NCI-H187 (cell line): Measurements from ENCODE around the gene CTRL.

Experiments used
- DNase-seq, 2 experiments: peaks; one replicate each; lab custom pipeline; 2025; lab: John Stamatoyannopoulos, UW

The CTRL gene

DNA sequence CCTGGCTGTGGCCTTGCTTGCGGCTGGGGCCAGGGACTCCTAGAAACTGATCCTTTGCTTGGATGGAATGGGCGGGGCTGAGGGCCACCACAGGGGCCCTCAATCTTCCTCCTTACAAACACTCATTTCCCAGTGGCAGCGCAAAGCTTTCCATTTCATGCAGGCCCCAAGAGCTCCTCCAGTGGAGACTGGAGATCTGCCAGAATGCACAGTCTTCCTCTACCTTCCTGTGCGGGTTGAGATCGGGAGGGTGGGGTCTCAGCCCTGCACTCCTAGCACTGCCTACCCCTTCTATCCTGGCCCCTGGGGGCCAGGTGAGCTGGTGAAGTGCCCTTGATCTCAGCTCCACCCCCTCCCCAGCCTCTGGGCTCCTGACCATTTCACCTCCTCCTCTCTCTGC, 45.3 kb downstream of the CTRL start:
- peak; percentile 25 to 48 for DNase-seq

- DNase-seq = no peak
Measured at GRCh38 chr16:67885976-67886375, 45.7 kb downstream of the CTRL start.

- no peak for DNase-seq
Measured at GRCh38 chr16:67885545-67885944, 46.1 kb downstream of the CTRL start.

DNA sequence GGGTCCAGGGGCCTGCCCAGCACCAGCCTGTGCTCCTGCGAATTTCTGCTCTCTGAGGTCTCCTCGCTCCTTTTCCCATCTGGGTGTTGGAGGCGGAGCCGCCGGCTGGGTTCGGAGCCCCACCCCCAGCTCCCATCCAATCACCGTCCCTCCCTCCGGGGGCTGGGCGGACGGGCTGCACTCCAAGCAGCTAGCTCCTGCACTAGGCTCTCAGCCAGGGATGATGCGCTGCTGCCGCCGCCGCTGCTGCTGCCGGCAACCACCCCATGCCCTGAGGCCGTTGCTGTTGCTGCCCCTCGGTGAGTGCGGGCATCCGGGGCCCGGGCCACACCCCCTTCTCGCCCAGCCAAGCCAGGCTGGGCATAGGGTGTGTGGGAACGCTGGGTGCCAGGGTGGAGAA, 47.0 kb downstream of the CTRL start, which contains the start of gene NRN1L:
NRN1L (plus strand) TSS at position 202 of the 400 bp plus-strand sequence; CDS start at position 221, 19 bp downstream.
- DNase-seq = peak; percentile 32 to 70

DNA sequence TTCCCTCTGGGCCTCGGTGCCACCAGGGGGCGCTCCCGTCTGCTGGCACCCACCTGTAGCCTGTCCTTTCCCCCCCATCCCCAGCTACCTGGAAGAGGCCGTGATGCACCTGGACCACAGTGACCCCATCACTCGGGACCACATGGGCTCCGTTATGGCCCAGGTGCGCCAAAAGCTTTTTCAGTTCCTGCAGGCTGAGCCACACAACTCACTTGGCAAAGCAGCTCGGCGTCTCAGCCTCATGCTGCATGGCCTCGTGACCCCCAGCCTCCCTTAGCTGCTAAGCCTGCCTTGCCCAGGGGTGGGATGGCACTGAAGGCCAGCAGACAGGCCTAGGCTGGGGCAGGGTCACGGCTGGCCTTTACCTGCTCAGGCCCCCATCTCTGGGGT, 47.8 kb downstream of the CTRL start:
- no peak for DNase-seq

DNA sequence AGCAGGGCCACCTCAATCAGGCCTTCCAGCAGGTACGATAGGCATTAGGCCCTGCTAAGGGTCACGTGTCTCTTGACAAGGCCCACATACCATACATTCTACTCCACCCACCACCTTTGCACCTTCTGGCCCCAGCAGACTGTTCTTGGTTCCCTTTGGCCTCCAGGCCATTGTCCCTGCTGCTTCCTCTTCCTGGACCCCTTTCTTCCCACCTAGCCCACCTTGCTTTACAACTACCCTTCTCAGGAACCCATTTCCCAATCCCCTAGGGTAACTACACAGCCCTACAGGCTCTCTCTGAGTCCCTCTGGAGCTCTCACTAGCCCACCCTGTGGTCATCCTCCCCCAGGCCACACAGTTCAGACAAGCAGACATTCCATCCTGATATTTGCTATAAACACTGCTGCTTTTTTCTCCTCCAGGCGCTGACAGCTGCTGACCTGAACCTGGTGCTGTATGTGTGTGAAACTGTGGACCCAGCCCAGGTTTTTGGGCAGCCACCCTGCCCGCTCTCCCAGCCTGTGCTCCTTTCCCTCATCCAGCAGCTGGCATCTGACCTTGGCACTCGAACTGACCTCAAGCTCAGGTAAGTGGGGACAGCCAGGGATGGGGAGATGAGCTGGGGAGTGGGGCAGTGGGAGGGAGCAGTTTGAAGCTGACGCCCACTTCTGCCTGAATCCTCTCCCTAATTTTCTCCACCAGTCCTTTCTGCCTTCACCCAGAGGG, 48.4 kb downstream of the CTRL start:
- DNase-seq = no peak

GRCh38 chr16:67882374-67883145, 49.1 kb downstream of the CTRL start:
- DNase-seq = no peak

- DNase-seq = no peak
Measured at GRCh38 chr16:67881621-67882161, 50.0 kb downstream of the CTRL start.

DNA sequence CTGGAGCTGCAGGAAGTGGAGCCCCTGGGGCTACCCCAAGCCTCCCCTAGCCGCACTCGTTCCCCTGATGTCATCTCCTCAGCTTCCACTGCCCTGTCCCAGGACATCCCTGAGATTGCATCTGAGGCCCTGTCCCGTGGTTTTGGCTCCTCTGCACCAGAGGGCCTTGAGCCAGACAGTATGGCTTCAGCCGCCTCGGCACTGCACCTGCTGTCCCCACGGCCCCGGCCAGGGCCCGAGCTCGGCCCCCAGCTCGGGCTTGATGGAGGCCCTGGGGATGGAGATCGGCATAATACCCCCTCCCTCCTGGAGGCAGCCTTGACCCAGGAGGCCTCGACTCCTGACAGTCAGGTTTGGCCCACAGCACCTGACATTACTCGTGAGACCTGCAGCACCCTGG, 51.1 kb downstream of the CTRL start:
- DNase-seq = no peak

- DNase-seq = no peak
Measured at GRCh38 chr16:67879936-67880335, 51.7 kb downstream of the CTRL start.
